Uterus (tissue), 4 donors: ENCODE results near the gene MAP2K2. TPM values are rescaled to one million over a fixed set of nuclear protein-coding genes. Genes with fewer than 3 reads are reported as not detected.

Experiments
- DNase-seq, 2 donors: peaks; one replicate each; pipeline ENCODE4 v3.0.0-alpha.2; 2019 to 2020
- H3K27ac ChIP-seq, 2 donors: fragments of 200-600 bp; sonication (generic); 1 replicate in 1 of 2; 2 replicates in 1 of 2; pipeline ENCODE4 v1.5.1; 2016 to 2018
- H3K27me3 ChIP-seq, 2 donors: fragments of 200-600 bp; sonication (generic); one replicate each; pipeline ENCODE4 v1.5.1; 2018 to 2019; ENCODE audit warnings: control low read depth in 1 of 2
- H3K36me3 ChIP-seq, 2 donors: fragments of 200-600 bp; sonication (generic); one replicate each; pipeline ENCODE4 v1.5.1; 2019; ENCODE audit warnings: control low read depth in 1 of 2
- H3K4me1 ChIP-seq, 2 donors: fragments of 200-600 bp; sonication (generic); one replicate each; pipeline ENCODE4 v1.5.1; 2018 to 2019; ENCODE audit warnings: control low read depth in 1 of 2
- H3K4me3 ChIP-seq, 2 donors: fragments of 200-600 bp; sonication (generic); 1 replicate in 1 of 2; 2 replicates in 1 of 2; pipeline ENCODE4 v1.5.1; 2018 to 2019; ENCODE audit warnings: mild to moderate bottlenecking in 1 of 2
- H3K9me3 ChIP-seq, 2 donors: fragments of 200-600 bp; sonication (generic); one replicate each; pipeline ENCODE4 v1.5.1; 2019; ENCODE audit warnings: control low read depth in 1 of 2
- POLR2A ChIP-seq, 2 donors: fragments of 450-650 bp; IDR thresholded peaks; one replicate each; pipeline ENCODE4 v1.6.1; 2016; ENCODE audit warnings: antibody characterized with exemption in 2 of 2, mild to moderate bottlenecking in 1 of 2, moderate library complexity in 1 of 2
- intact Hi-C: fragments of 100-400 bp; cut with DNase I; formaldehyde crosslinking; loops from one replicate; pipeline ENCODE4 v1.15.1; 2023; ENCODE audit warnings: low total_unique reads
- total RNA-seq, 4 donors: library from RNA; depleted of rRNA in 3 of 4; stranded (reverse); fragments of >200 nt in 3 of 4; gene quantifications; one replicate each; pipeline versions ENCODE4 v1.1.0 to v1.2.4, GENCODE V29; 2014 to 2023
- TF ChIP-seq, protein P1 (sequence below), 4 experiments: fragments of 200-600 bp in 2 of 4; fragments of 450-650 bp in 2 of 4; sonication (generic) in 2 of 4; IDR thresholded peaks; one replicate each; pipeline ENCODE4 v1.5.1; 2016 to 2019; ENCODE audit warnings: antibody characterized with exemption in 4 of 4, mild to moderate bottlenecking in 2 of 4, moderate library complexity in 1 of 4
- donor health status: DM: yes; HTN: yes; CAD: no.

Gene MAP2K2
- total RNA-seq, 4 donors from 2014 or later = 7.4 to 105 (median 82.4) TPM

DNA sequence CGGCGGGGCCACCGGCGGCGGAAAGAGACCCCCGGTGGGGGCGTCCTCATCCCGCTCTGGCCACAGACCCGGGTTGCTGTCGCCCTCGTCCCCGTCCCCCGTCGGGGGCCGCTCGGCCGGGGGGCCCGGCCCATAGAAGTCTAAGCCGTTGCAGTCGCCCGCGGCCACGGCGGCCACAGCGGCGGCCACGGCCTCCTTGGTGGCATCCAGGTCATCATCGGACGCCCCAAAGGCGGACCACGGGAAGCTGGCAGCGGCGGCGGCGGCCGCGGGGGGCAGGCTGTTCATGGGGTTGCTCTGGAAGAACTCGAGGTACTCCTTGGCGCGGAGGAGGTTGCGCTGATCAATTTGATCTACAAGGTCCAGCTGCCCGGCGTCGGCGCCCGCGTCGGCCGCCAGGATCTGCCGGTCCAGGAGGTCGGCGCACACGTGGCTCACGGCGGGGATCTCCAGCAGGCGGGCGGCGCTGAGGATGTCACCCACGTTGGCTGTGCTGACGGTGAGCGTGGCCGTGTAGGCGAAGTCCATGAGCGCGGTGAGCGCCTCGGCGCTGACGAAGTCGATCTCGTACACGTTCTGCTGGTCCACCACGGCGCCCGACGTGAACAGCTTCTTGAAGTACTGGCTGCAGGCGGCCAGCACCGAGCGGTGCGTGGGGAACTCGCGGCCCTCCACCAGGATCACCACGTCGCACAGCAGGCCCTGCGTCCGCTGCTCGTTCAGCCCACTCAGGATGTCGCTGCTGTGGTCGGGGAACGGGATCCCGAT, 69.3 kb downstream of the MAP2K2 start:
- H3K27me3 ChIP-seq = no peaks in the 10 kb centered on the region
- H3K9me3 ChIP-seq = no peaks in the 10 kb centered on the region
- intact Hi-C loops = no loop called here
- no peak for TF ChIP-seq POLR2A (IDR thresholded peaks at IDR 0.05)
- H3K4me1 ChIP-seq = peaks cover 0 to 30% of the 10 kb centered on the region in 2 donors
- H3K36me3 ChIP-seq = no peaks in the 10 kb centered on the region
- H3K27ac ChIP-seq = no peak overlapping the region
- H3K4me3 ChIP-seq = no peak overlapping the region
- DNase-seq = no peak

DNA sequence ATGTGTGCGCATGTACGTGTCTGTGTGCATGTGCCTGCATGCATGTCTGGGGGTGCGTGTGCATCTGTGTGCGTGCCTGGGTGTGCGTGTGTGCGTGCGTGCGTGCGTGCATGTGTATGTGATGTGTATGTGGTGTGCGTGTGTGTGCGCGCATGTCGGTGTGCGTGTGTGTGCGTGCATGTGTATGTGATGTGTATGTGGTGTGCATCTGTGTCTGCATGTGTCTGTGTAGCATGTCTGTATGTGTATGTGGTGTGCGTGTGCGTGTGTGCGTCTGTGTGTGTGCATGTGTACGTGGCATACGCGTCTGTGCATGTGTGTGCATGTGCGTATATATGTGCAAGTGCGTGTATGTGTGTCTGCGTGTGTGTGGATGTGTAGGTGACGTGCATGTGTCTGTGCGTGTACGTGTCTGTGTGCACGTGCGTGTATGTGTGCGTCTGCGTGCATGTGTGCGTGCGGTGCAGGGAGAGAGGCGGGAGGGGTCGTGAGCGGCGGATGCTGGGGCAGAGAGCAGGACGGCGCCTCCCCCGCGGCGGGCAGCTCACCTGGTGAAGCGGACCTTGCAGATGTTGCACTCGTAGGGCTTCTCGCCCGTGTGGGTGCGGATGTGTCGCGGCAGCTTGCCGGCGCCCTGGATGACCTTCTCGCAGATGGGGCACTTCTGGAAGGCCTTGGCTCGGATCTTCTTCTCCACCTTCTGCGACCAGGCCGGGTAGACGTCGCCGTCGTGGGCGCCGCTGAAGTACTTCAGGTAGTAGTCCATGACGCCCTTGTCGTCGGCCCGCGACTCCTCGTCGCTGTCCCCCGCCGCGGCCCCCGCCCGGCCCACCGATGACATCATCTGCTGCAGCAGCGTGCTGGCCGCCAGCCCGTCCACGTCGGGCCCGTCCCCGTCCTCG, 70.2 kb downstream of the MAP2K2 start:
- Histone ChIP-seq H3K4me3 (no peak overlapping the region), H3K27ac (no peak overlapping the region), H3K4me1 (peaks cover 0 to 20% of the 10 kb centered on the region in 2 donors), H3K36me3 (no peaks in the 10 kb centered on the region), H3K9me3 (no peaks in the 10 kb centered on the region), H3K27me3 (no peaks in the 10 kb centered on the region)
- peak in 1 of 2 donors; percentile 19 for DNase-seq
- intact Hi-C loops = no loop called here
- no peak for TF ChIP-seq POLR2A (IDR thresholded peaks at IDR 0.05)
- TF ChIP-seq, protein P1, sequence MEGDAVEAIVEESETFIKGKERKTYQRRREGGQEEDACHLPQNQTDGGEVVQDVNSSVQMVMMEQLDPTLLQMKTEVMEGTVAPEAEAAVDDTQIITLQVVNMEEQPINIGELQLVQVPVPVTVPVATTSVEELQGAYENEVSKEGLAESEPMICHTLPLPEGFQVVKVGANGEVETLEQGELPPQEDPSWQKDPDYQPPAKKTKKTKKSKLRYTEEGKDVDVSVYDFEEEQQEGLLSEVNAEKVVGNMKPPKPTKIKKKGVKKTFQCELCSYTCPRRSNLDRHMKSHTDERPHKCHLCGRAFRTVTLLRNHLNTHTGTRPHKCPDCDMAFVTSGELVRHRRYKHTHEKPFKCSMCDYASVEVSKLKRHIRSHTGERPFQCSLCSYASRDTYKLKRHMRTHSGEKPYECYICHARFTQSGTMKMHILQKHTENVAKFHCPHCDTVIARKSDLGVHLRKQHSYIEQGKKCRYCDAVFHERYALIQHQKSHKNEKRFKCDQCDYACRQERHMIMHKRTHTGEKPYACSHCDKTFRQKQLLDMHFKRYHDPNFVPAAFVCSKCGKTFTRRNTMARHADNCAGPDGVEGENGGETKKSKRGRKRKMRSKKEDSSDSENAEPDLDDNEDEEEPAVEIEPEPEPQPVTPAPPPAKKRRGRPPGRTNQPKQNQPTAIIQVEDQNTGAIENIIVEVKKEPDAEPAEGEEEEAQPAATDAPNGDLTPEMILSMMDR (IDR thresholded peaks at IDR 0.05) = no peak

DNA sequence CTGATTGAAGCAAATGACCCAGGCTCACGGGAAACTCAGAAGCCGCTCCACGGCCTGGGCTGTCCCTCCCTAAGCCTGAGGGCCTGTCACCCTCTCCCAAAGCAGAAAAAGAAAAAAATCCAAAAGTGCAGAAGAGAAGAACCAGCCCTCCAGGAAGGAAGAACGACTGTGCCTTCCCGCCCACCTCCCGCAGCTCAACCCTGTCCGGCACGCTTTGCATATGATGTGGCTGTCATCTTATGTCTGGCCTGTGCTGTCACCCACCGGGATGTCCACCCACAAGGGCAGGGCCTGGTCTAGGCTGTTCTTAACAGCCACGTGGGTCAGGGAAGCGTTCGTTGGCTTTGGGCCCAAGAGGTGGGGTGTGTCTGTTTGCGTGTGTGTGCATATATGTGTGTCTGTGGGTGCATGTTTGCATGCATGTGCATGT, 70.9 kb downstream of the MAP2K2 start:
- H3K4me1 ChIP-seq = peaks cover 0 to 15% of the 10 kb centered on the region in 2 donors
- H3K27ac ChIP-seq = peak overlapping the region; percentile 40 to 62
- no peak for TF ChIP-seq POLR2A (IDR thresholded peaks at IDR 0.05)
- TF ChIP-seq, protein P1 (IDR thresholded peaks at IDR 0.05) = no peak
- H3K36me3 ChIP-seq = no peaks in the 10 kb centered on the region
- DNase-seq = peak in 1 of 2 donors; percentile 28
- H3K9me3 ChIP-seq = no peaks in the 10 kb centered on the region
- intact Hi-C loops = no loop called here
- no peak overlapping the region for H3K4me3 ChIP-seq
- H3K27me3 ChIP-seq = no peaks in the 10 kb centered on the region

DNA sequence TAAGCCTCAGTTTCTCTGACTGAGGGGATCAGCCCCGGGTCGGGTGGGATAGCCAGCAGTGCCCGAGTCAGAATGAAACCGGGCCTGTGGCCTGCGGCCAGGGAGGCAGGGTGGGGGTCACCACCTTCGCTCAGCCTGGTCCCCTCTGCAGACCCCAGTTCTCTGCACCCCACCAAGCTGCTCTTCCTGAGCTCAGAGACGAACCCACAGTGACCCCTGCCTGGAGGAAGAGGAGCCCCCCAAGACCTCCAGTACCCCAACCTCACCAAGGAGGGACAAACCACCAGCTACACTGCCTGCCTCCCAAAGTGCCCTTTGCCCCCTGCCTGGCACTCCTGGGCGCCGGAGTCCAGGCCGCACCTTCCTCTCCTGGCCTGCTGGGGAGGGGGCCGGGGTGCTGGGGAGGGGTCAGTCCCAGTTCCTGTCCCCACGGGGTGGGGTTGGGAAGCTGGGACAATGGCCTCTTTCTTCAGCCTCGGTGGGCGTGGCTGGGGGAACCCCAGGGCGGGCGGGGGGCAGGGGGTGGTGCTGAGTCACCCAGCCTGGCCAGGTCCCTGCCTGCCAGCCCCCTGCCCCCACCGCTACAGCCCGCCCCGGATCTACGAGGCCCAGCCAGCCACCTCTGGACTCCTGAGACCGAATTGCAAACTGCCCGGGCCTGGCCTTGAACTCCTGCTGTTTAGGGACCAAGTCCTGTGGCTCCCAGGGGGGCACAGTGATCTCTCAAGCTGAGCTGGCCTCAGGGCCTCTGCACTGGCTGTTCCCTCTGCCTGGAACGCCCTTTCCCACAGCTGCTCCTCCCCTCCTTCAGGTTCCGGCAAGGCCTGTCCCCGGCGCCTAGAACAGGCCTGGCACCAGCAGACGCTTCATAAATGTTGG, 71.6 kb downstream of the MAP2K2 start:
- no peak overlapping the region for H3K4me3 ChIP-seq
- TF ChIP-seq POLR2A (IDR thresholded peaks at IDR 0.05) = no peak
- TF ChIP-seq, protein P1 (IDR thresholded peaks at IDR 0.05) = no peak
- H3K4me1 ChIP-seq = peaks cover 0 to 11% of the 10 kb centered on the region in 2 donors
- no peaks in the 10 kb centered on the region for H3K9me3 ChIP-seq
- H3K27ac ChIP-seq = peak overlapping the region; percentile 40 to 62
- H3K27me3 ChIP-seq = no peaks in the 10 kb centered on the region
- DNase-seq = peak; percentile 47 to 52
- intact Hi-C loops = no loop called here
- H3K36me3 ChIP-seq = no peaks in the 10 kb centered on the region
